ENCODE results near the gene SSUH2. TPM values are rescaled to one million over a fixed set of nuclear protein-coding genes. Genes with fewer than 3 reads are reported as not detected.
"Not testable (repeated sequence)": the region's sequence is repeated elsewhere in the genome, so short reads cannot be mapped to it uniquely, and the experiment has no call there.

The SSUH2 gene
- total RNA-seq, 1 experiment from 2014 or later, result 0.22 TPM

DNA sequence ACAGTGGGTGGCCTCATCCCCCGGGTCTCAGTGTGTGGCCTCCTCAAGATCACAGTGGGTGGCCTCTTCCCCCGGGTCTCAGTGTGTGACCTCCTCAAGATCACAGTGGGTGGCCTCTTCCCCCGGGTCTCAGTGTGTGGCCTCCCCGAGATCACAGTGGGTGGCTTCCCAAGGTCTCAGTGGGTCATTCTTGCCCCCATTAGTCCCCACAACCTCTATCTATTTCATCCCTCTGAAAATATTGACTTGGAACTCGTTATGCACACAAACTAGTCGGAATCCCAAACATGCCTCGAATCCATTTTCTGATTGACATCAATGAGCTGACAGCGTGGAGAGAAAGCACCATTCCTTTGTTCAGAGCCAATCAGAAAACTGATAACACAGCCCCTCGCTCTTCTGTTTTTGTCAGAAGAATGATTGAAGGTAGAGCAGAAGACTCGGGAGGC, 10.8 kb upstream of the SSUH2 start:
- Histone ChIP-seq H3K4me1 (ENCODE audit: low read length) (peaks cover 7% of the 10 kb centered on the region; the same call in 1 of the 2 replicates), H4K20me1 (ENCODE audit: insufficient read depth, low read depth, low read length) (no peaks in the 10 kb centered on the region), H3K4me3 (ENCODE audit: low read length) (no peak overlapping the region), H3K27me3 (ENCODE audit: low read length) (no peaks in the 10 kb centered on the region), H3K4me2 (ENCODE audit: low read depth, low read length, poor library complexity, severe bottlenecking) (no peak overlapping the region), H2AFZ (ENCODE audit: low read length) (no peak overlapping the region), H3K79me2 (ENCODE audit: low read length) (no peaks in the 10 kb centered on the region), H3K9me3 (ENCODE audit: low read length) (no peaks in the 10 kb centered on the region), H3K36me3 (ENCODE audit: insufficient read depth, low read length) (no peaks in the 10 kb centered on the region), H3K27ac (ENCODE audit: low read length) (no peak overlapping the region), H3K9me2 (replicated peaks; ENCODE audit: insufficient read depth, low read length) (no peaks in the 10 kb centered on the region), H3K9ac (ENCODE audit: low read length) (no peak overlapping the region)
- DNase-seq, result no peak

DNA sequence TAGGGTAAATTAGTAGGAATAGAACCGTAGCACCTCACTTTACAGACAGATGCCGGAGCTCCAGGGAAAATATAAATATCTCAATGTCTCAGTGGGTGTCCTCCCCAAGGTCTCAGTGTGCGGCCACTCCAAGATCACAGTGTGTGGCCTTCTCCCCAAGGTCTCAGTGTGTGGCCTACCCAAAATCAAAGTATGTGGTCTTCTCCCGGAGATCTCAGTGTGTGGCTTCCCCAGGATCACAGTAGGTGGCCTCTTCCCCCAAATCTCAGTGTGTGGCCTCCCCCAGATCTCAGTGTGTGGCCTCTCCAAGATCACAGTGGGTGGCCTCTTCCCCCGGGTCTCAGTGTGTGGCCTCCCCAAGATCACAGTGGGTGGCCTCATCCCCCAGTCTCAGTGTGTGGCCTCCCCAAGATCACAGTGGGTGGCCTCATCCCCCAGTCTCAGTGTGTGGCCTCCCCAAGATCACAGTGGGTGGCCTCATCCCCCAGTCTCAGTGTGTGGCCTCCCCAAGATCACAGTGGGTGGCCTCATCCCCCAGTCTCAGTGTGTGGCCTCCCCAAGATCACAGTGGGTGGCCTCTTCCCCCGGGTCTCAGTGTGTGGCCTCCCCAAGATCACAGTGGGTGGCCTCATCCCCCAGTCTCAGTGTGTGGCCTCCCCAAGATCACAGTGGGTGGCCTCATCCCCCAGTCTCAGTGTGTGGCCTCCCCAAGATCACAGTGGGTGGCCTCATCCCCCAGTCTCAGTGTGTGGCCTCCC, 10.2 kb upstream of the SSUH2 start:
- not testable (repeated sequence) for DNase-seq; H4K20me1 ChIP-seq (ENCODE audit: insufficient read depth, low read depth, low read length); H3K36me3 ChIP-seq (ENCODE audit: insufficient read depth, low read length); H3K27ac ChIP-seq (ENCODE audit: low read length); H3K79me2 ChIP-seq (ENCODE audit: low read length); H3K4me2 ChIP-seq (ENCODE audit: low read depth, low read length, poor library complexity, severe bottlenecking); H3K4me1 ChIP-seq (ENCODE audit: low read length); H3K9ac ChIP-seq (ENCODE audit: low read length); H3K27me3 ChIP-seq (ENCODE audit: low read length); H3K9me3 ChIP-seq (ENCODE audit: low read length); H3K4me3 ChIP-seq (ENCODE audit: low read length); H3K9me2 ChIP-seq (replicated peaks; ENCODE audit: insufficient read depth, low read length); H2AFZ ChIP-seq (ENCODE audit: low read length)

DNA sequence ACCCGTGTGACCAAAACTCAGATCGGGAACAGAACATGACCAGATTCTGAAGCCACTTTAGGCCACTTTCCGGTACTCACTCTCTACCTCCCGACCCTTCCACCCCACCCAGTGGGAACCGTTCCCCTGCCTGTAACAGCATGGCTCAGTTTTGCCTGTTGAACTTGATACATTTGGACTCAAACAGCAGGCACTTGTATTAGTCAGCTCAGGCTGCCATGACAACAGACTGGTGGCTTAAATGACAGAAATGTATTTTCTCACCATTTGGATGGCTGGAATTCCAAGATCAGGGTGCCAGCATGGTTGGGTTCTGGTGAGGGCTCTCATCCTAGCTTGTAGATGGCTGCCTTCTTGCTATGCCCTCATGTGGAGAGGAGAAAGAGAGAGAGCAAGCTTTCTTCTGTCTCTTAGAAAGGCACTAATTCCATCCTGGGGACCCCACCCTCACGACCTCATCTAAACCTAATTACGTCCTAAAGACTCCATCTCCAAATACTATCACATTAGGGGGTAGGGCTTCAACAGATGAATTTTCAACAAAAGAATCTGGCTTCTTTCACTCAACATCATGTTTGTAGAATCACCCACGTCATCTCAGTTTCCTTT, 9.3 kb upstream of the SSUH2 start:
- H2AFZ ChIP-seq (ENCODE audit: low read length), result no peak overlapping the region
- H3K9ac ChIP-seq (ENCODE audit: low read length), result no peak overlapping the region
- no peak overlapping the region for H3K4me2 ChIP-seq (ENCODE audit: low read depth, low read length, poor library complexity, severe bottlenecking)
- DNase-seq, result no peak
- no peaks in the 10 kb centered on the region for H3K79me2 ChIP-seq (ENCODE audit: low read length)
- no peaks in the 10 kb centered on the region for H3K36me3 ChIP-seq (ENCODE audit: insufficient read depth, low read length)
- H3K9me2 ChIP-seq (replicated peaks; ENCODE audit: insufficient read depth, low read length), result no peaks in the 10 kb centered on the region
- H4K20me1 ChIP-seq (ENCODE audit: insufficient read depth, low read depth, low read length), result no peaks in the 10 kb centered on the region
- no peak overlapping the region for H3K27ac ChIP-seq (ENCODE audit: low read length)
- H3K27me3 ChIP-seq (ENCODE audit: low read length), result no peaks in the 10 kb centered on the region
- H3K4me3 ChIP-seq (ENCODE audit: low read length), result no peak overlapping the region
- H3K9me3 ChIP-seq (ENCODE audit: low read length), result no peaks in the 10 kb centered on the region
- peaks cover 7% of the 10 kb centered on the region; the same call in 1 of the 2 replicates for H3K4me1 ChIP-seq (ENCODE audit: low read length)

DNA sequence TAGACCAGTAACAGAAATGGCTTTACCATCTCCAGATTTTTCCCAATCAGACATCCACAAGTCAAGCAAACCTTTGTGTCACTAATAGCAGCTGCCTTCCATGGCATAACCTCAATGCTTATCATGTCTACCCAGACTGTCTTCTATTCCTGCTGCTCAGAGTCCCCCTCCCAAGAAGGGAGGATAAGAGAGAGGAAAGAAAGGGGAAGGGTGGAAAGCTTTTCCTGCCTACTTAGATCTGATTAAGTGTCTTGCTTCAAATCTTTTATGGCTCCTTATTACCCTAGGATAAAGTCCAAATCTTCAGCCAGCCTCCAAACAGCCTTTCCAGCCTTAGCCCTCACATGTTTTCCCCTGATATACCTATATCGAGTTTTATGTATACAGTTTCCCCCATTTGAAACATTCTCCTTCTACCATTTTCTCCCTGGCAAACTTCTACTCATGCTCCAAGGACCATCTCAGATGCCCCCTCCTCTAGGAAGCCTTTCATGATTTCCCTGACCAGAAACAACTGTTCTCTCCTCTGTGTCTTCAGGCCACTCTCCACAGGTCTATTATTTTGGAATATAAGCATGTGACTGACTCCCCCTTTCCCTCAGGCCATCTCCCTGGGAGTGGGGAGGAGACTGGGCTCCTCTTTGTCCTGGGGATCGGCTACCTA, 7.9 kb upstream of the SSUH2 start:
- 0 out of 2 replicates have a peak, but pooled peaks cover 3% of the 10 kb centered on the region for H4K20me1 ChIP-seq (ENCODE audit: insufficient read depth, low read depth, low read length)
- no peak overlapping the region for H3K4me2 ChIP-seq (ENCODE audit: low read depth, low read length, poor library complexity, severe bottlenecking)
- H3K4me3 ChIP-seq (ENCODE audit: low read length), result no peak overlapping the region
- DNase-seq, result no peak
- no peaks in the 10 kb centered on the region for H3K4me1 ChIP-seq (ENCODE audit: low read length)
- no peaks in the 10 kb centered on the region for H3K9me2 ChIP-seq (replicated peaks; ENCODE audit: insufficient read depth, low read length)
- H3K27me3 ChIP-seq (ENCODE audit: low read length), result no peaks in the 10 kb centered on the region
- no peak overlapping the region for H2AFZ ChIP-seq (ENCODE audit: low read length)
- H3K36me3 ChIP-seq (ENCODE audit: insufficient read depth, low read length), result no peaks in the 10 kb centered on the region
- H3K27ac ChIP-seq (ENCODE audit: low read length), result no peak overlapping the region
- no peak overlapping the region for H3K9ac ChIP-seq (ENCODE audit: low read length)
- H3K79me2 ChIP-seq (ENCODE audit: low read length), result no peaks in the 10 kb centered on the region
- no peaks in the 10 kb centered on the region for H3K9me3 ChIP-seq (ENCODE audit: low read length)

DNA sequence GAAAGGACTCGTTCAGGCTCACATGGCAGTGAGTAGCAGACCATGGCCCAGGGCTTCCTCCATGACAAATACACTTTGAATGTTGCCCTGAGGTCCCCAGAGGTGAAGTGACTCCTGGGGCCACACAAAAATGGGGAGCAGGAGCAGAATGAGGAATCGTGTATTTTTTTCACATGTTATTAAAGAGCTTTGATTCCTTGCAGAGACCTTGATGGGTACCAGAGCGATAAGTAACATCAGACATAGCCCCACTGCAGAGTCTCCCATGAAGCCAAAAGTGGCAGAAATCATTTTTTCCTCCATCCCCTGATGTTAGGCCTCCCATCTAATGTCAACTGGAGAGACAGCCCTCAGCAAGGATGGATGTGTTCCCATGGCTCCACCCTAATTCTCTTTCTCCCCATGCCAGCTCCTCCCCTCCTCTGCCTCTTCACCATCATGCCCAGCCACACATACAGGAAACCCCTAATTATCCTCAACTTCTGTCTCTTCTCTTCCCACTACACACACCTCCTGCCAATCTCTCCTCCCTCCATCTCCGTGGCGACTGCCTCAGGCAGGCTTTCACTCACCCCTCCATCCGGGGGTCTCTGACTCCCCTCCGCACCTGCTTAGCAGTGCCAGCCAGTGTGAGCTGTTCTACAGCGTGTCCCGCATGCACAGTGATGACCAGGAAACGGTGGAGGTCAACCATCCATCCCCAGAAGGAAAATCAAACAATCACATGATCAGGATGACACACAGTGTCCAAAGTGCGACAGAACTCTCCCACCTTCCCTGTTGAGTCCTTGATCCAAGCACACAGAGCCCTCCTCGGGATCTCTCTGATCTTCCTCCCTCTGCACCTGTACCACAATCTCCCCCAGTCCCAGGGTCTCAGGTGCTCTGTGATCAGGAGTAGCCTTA, 7.1 kb upstream of the SSUH2 start:
- no peak for DNase-seq
- no peak overlapping the region for H3K9ac ChIP-seq (ENCODE audit: low read length)
- no peak overlapping the region for H2AFZ ChIP-seq (ENCODE audit: low read length)
- H3K4me2 ChIP-seq (ENCODE audit: low read depth, low read length, poor library complexity, severe bottlenecking), result no peak overlapping the region
- no peaks in the 10 kb centered on the region for H3K4me1 ChIP-seq (ENCODE audit: low read length)
- H3K27me3 ChIP-seq (ENCODE audit: low read length), result no peaks in the 10 kb centered on the region
- no peaks in the 10 kb centered on the region for H3K36me3 ChIP-seq (ENCODE audit: insufficient read depth, low read length)
- no peak overlapping the region for H3K4me3 ChIP-seq (ENCODE audit: low read length)
- H3K79me2 ChIP-seq (ENCODE audit: low read length), result no peaks in the 10 kb centered on the region
- H3K9me2 ChIP-seq (replicated peaks; ENCODE audit: insufficient read depth, low read length), result no peaks in the 10 kb centered on the region
- H3K27ac ChIP-seq (ENCODE audit: low read length), result no peak overlapping the region
- no peaks in the 10 kb centered on the region for H3K9me3 ChIP-seq (ENCODE audit: low read length)
- H4K20me1 ChIP-seq (ENCODE audit: insufficient read depth, low read depth, low read length), result 0 out of 2 replicates have a peak, but pooled peaks cover 3% of the 10 kb centered on the region

DNA sequence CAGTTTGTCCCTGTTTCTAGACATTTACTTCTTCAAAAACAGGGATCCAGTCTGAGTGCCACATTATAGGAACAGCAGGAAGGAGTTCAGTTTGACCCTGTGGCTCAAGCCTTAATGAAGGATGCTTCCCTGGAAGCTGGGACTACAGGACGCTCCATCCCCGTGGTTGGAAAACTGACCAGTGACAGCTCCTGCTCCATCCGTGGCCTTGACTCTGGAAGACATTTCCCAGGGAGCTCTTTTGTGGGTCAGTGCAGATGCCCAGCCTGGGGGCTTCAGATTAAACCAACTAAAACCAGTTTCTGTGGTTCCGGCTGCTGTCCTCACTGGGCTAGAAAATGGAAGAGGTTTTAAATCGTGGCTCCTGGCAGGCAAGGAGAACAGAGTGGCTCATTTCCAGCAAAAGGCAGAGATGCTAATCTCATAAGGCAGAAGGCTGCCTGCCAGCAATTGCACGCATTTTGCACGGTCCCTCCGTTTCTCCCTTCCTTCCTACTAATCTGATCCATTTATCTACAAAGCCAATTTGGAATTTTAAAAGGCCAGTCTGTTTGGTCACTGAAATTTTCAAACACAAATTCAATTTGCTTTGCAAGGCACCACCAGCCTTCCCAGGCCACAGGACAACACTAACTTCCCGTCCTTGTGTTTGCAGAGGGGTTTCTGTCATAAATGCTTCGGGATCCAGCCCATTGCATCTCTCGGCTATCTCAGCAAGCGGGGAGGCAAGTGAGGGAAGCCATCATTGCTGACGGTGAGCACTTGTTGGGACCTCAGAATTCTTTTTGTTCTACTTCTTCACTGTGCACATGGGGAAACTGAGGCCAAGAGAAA, 6.2 kb upstream of the SSUH2 start:
- 0 out of 2 replicates have a peak, but pooled peaks cover 3% of the 10 kb centered on the region for H4K20me1 ChIP-seq (ENCODE audit: insufficient read depth, low read depth, low read length)
- H3K79me2 ChIP-seq (ENCODE audit: low read length), result no peaks in the 10 kb centered on the region
- H3K4me1 ChIP-seq (ENCODE audit: low read length), result no peaks in the 10 kb centered on the region
- no peaks in the 10 kb centered on the region for H3K9me2 ChIP-seq (replicated peaks; ENCODE audit: insufficient read depth, low read length)
- H3K36me3 ChIP-seq (ENCODE audit: insufficient read depth, low read length), result no peaks in the 10 kb centered on the region
- H3K4me2 ChIP-seq (ENCODE audit: low read depth, low read length, poor library complexity, severe bottlenecking), result no peak overlapping the region
- no peak overlapping the region for H2AFZ ChIP-seq (ENCODE audit: low read length)
- no peak overlapping the region for H3K4me3 ChIP-seq (ENCODE audit: low read length)
- H3K27ac ChIP-seq (ENCODE audit: low read length), result no peak overlapping the region
- H3K27me3 ChIP-seq (ENCODE audit: low read length), result no peaks in the 10 kb centered on the region
- H3K9me3 ChIP-seq (ENCODE audit: low read length), result no peaks in the 10 kb centered on the region
- no peak overlapping the region for H3K9ac ChIP-seq (ENCODE audit: low read length)
- DNase-seq, result no peak

DNA sequence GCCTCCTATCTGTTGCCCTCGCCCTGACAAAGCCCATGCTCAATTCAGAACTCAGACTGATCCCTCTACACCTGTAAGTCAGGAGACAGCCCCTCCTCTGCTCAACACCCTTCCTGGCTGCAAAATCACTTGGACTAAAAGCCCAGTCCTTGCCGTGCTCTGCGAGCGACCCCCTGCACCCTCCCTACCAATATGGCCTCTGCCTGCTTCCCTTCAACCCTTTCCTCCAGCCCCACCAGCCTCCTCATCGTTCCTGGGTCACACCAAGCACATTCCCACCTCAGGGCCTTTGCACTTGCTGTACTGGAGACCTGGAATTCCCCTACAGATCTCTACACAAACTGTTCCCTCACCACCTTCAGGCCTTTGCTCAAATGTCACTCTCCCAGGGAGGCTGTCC, 5.2 kb upstream of the SSUH2 start:
- H2AFZ ChIP-seq (ENCODE audit: low read length), result no peak overlapping the region
- no peak for DNase-seq
- no peak overlapping the region for H3K4me3 ChIP-seq (ENCODE audit: low read length)
- H3K36me3 ChIP-seq (ENCODE audit: insufficient read depth, low read length), result no peaks in the 10 kb centered on the region
- H4K20me1 ChIP-seq (ENCODE audit: insufficient read depth, low read depth, low read length), result peaks cover 3% of the 10 kb centered on the region; the same call in 1 of the 2 replicates
- H3K79me2 ChIP-seq (ENCODE audit: low read length), result no peaks in the 10 kb centered on the region
- H3K9me3 ChIP-seq (ENCODE audit: low read length), result no peaks in the 10 kb centered on the region
- H3K9ac ChIP-seq (ENCODE audit: low read length), result no peak overlapping the region
- H3K4me1 ChIP-seq (ENCODE audit: low read length), result no peaks in the 10 kb centered on the region
- H3K27ac ChIP-seq (ENCODE audit: low read length), result no peak overlapping the region
- no peak overlapping the region for H3K4me2 ChIP-seq (ENCODE audit: low read depth, low read length, poor library complexity, severe bottlenecking)
- no peaks in the 10 kb centered on the region for H3K9me2 ChIP-seq (replicated peaks; ENCODE audit: insufficient read depth, low read length)
- no peaks in the 10 kb centered on the region for H3K27me3 ChIP-seq (ENCODE audit: low read length)

Measured in Karpas-422 (cell line).